ENCODE data around the gene SIPA1L3.
"Not testable (repeated sequence)": the region's sequence is repeated elsewhere in the genome, so short reads cannot be mapped to it uniquely, and the experiment has no call there.

SIPA1L3 gene

DNA sequence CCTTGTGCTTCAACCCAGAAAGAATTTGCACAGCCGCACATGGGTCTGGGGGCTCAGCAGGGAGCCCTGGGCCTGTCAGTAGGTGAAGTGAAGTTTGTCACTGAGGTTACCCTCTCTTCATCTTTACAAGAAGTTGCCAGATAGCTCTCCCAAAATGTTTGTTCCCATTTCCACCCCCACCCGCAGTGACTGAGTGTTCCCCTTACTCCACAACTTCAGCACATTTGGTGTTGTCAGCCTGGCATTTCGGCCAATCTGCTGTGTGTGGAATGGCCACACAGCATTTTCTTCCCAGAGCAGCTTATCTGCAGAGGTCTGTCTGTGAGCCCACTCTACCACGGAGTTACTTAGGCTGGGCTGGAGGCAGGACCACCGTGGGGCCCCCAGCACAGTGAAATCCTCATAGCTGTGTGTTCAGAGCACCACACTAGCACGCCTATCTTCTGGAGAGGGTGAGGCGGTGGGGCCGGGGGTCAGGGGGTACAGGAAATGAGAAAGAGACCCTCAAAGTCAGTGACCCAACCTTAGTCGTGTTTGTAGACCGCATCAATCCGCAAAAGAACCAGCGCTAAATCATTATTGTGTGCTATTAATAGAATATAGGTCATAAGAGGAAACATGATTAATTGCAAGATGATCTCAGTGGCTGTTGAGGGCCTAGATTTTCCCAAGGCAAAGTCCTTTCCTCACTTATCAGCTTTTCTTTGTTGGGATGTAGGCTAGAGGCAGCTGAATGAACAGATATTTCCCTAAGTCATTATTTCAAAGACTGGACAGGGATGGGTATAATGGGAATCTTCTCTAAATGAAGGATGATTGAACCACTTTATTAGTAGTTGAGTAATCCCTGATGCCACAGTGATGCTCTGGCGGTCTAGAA, 116.0 kb downstream of the SIPA1L3 start:
- DNase-seq (ENCODE audit: low read depth in 2 of 2), result no peak

DNA sequence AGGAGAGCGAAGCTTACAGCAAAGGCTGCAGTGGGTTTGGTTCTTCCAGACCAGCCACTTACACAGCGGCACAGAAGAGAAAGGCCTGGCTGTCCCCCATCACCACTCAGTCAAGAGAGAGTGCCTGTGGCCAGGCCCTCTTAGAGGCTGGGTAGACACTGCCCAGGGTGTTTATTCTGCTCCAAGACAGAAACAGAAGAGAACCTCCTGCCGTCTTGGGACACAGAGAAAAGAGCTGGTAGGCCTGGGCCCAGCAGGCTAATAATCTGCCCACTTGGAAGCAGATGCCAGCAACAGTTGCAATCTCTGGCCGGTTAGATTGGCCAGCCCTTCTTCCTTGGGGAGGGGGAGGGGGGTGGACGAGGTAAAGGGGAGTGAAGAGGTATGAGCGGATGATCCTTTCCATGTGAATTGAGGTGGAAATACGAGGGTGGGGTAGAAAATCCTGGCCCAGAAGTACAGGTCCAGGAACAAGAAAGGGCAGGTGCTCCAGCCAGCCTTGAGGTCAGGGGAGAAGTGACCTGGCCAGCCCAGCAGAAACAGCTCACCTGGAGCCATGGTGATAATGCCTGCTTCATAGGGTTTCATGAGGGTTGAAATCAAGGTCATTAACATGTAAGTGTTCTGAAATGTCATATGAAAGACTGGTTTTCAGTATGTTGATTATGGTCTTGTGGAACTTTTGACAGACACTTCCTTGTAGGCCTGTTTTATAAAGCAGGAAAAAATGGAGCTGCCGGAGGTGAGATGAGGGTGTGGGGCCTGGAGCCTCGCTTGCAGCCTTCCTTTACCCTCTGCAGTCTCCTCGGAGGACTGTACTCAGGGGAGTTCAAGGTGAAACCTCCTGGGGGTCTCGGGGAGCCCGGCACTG, 116.9 kb downstream of the SIPA1L3 start:
- DNase-seq (ENCODE audit: low read depth in 2 of 2), result no peak

DNA sequence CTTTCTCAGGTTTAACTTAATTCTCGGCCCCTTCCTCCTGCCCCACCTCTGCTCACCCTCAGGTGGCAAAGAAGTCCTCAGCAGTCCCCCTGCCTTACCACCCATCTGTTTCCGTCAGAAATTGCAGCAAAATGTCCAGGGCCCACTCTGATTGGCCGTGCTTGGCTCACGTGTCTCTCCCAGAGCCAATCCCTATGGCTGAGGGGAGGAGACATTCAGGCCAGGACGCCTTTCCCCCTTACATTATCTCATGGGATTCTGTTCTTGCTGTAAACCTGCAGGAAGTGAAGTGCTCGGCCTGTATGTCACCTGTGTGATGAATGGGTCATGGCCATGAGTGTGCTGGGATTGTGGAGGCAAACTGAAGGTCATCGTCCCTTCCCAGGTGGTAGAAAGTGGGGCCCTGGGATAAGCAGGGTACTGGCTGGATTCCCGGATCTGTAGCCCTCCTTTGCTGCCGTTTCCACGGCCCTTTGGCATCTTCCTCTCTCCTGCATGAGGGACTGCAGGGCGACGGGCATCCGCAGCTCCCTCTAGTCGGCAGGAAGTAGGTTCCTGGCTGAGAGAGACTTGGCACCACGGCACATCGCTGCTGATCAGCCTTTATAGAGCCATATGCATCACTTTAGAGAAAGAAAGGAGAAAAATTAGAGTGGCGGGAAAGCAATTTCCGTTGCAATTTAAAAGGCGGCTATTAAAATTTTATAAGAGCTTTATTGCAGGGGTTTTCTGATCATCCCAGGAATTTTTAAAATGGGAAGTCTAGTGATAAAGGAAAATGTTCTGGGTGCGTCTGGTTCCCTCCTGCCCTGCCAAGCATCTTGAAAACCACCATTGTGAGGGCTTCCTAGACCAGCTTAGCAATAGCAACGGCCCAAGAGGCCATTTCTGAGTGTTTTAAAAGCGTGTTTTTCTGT, 118.2 kb downstream of the SIPA1L3 start:
- DNase-seq (ENCODE audit: low read depth in 2 of 2), result no peak

DNA sequence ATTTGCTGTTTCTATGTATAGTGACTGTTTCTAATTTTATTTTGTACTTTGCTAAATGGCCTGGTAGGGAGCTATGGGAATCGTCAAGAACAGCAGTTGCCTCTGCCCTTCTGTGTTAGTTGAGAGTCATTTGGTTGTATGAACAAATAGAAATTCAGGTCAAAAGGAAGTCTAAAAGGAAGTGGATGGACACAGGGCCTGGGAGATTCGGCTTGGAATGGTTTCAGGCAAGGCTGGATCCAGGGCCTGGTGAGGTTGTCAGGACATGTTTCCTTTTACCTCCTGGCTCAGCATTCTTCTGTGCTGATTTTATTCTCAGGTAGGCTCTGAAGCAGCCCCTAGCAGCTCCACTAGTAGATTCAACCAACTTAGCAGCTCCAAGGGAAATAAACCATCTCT, 118.9 kb downstream of the SIPA1L3 start:
- DNase-seq (ENCODE audit: low read depth in 2 of 2), result no peak

DNA sequence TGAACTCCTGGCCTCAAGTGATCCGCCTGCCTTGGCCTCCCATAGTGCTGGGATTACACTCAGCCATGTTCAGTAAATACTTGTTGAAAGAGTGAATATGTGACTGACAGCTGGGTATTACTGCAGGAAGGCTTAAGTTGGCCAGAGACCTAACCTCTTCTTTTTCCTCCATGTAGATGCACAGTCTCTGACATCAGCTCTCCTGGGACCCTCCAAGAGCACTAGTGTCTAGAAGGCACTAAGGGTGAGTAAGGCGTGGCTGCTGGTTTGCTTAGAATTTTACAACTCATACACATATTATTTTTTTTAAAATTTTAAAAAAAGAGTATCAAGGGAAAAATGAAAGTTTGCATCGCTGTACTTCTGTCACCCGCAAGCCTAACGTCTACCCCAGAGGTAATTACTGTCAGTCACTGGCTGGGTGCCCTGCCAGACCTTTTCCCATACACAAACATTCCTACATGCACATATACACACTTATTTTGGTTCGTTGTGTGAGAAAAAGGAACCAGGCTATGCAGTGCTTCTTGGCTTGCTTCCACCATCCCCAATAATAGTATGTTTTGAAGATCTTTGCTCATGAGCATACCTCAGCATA, 122.0 kb downstream of the SIPA1L3 start:
- no peak for DNase-seq (ENCODE audit: low read depth in 2 of 2)

DNA sequence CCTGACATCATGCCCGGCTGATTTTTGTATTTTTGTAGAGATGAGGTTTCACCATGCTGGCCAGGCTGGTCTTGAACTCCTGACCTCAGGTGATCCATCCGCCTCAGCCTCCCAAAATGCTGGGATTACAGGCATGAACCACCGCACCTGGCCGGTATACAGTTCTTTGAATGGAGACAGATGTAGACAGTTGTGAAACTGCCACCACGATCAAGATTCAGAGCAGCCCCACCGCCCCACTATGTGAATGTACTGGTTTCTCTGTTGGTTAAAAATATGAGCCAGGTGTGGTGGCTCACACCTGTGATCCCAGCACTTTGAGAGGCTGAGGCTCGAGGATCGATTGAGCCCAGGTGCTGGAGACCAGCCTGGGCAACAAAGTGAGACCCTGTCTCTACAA, 123.0 kb downstream of the SIPA1L3 start:
- not testable (repeated sequence) for DNase-seq (ENCODE audit: low read depth in 2 of 2)

DNA sequence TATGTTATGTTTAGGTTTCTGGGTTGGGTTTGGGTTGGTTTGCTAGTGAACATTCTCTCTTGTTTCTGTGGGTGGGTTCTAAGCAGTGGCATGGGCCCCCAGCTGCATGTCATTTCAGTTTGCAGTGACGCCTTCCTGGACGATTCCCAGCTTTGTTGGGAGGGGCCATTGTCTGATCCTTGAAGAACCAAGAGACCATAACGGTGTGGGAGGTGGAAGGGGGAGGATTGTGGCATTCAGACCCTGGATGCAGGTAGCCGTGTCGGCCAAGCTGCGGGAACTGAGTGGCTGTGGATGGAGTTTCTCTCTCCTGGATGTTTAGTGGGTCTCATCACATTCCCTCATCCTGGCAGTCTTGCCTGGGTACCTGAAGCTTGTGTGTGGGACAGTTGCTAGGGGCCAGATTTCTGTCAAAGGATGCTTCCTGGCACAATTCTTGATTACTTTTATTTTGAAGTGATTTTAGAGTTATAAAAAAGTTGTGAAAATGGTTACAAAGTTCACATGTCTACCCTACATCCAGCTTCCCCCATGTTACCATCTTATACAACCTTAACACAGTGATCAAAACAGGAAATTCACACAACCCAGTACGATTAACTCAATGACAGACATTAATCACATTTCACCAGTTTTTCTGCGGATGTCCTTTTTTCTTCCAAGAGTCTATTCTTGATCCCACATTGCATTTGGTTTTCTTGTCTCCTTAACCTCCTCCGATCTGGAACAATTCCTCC, 123.8 kb downstream of the SIPA1L3 start:
- DNase-seq (ENCODE audit: low read depth in 2 of 2), result no peak

DNA sequence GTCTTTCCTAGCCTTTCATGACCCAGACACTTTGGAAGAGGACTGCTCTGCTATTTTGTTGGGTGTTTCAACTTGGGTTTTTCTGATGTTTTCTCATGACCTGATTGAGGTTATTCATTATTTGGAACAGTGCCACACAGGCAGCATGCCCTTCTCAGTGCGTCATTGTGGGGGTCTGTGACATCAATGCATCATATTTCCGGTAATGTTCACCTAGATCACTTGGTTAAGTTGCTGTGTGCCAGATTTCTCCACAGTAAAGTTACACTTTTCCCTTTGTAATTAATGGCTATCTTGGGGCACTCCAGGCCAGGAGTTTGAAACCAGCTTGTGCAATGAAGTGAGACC, 124.4 kb downstream of the SIPA1L3 start:
- no peak for DNase-seq (ENCODE audit: low read depth in 2 of 2)

DNA sequence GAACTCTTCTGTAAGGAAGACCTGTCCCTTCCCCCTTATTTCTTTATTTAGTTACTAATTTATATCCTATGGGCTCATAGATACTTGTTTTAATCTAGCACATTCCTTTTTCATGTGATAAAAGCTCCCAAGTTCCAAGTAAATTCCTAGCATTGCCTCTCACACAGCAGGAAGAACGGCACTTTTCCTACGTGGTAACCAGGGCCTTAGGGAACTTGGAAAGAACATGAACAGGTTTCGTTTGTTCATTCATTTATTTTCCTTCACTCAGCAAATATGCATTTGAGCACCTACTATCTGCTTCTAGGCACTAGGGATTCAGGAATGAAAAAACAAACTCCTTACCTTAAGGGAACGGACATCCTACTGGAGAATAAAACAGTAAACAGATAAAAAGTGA, 125.1 kb downstream of the SIPA1L3 start:
- no peak for DNase-seq (ENCODE audit: low read depth in 2 of 2)

DNA sequence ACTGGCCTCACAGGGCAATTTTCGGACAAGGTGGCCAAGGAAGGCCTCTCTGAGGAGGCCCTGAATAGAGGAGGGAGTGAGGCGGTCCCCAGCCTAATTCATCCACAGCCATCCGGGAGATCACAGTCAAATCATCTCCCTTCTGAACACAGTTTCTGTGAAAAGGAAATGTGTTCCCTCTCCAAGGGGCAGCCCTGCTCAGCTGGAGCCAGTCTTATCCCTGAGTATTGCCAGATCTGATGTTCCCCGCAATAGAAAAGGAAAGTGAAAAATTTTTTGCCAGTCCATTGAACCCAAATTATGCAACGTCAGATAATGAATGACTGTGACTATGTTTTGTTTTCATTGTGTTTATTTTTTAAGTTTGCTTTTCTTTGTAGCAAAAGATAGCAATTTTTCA, 125.9 kb downstream of the SIPA1L3 start:
- no peak for DNase-seq (ENCODE audit: low read depth in 2 of 2)

DNA sequence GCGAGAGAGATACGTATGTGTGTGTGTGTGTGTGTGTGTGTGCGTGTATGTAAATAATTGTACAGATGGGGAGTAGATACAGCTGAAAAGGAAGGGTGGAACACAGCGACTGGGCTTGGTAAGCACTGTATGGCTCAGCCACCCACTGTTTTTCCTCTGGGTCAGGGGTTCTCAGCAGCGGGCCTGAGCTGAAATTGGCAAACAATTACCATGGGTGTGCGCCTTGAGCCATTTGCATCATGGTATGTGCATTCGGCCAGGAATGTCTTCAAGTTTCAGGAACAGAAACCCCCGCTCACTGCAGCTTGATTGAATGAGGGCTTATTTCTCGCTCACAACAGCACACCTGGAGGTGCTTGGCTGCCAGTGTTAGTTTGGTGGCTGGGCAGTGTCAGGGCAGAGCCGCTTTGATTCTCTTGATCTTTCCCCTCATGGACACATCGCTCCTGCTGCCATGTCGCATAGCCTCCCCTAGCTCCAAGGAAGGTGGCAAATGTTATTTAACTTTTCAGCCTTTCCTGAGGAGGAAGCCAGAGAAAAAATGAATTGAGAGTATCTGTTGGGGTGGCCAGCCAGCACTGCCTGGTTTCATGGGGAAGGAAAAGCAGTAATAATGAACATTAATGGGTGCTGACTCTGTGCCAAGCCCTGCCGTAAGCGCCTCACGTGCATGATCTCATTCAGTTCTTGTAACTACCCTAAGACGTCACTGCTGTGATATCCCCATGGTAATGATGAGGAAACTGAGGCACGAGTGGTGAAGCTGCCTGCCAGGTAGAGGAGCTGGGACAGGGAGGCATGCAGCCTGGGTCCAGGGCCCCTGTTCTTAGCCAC, 126.9 kb downstream of the SIPA1L3 start:
- DNase-seq (ENCODE audit: low read depth in 2 of 2), result no peak

DNA sequence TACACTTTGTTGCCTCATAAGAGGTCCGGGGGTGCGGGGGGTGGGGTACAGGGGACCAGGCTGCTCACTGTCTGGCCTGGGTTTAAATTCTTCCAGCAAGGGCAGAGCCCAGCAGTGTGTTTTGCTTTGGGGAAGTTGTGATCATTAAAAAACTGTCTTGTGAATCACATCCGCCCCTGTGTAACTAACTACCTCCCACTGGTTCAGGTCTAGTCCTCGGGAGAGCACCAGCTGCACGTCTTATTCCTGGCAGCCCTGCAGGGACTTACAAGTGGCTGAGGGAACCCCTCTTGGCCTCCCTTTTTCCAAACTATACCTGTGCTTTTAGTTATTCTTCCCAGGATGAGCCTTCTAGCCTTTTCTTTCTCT, 127.5 kb downstream of the SIPA1L3 start:
- DNase-seq (ENCODE audit: low read depth in 2 of 2), result no peak

DNA sequence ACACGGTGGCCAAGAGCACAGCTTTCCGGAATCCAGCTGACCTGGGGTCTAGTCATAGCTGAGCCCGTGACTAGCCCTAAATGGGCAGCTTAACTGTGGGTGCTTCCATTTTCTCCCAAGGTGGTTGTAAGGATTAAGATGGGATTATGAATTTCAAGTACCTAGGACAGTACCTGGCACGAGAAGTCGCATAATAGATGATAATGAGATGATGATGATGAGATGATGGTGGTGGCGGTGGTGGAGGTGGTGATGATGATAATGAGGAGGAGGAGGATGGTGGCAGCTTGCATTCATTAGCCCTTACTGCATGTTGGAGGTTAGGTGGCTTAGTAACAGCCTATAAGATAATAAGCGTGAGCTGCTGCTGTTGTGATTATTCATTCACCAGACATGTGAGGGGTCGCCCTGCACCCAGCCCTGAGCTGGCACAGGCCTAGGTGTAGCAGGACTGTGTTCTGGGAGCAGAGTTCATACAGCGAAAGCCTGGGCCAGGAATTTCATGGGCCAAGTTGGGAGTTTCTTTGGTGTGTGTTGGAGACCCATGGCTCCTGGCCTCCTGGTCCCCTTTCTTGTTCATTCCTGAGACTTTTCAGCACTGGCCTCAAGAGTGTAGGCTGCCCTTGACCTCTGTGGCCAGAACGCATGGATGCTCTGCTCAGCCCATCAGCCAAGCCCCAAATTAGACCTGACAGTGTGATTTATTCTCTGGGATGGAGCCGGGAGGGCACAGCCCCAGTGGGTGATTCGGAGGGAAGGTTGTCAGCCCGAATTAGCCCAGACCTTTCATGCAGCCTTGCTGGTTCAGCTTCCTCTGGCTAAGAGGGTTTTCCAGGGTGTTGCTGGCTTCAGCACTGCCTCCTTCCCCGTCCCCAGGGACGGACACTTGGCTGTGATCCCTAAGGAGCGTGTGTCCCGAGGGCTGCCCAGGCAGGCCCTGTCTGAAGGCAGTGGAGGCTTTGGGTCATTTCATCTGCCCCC, 128.8 kb downstream of the SIPA1L3 start:
- DNase-seq (ENCODE audit: low read depth in 2 of 2), result no peak

DNA sequence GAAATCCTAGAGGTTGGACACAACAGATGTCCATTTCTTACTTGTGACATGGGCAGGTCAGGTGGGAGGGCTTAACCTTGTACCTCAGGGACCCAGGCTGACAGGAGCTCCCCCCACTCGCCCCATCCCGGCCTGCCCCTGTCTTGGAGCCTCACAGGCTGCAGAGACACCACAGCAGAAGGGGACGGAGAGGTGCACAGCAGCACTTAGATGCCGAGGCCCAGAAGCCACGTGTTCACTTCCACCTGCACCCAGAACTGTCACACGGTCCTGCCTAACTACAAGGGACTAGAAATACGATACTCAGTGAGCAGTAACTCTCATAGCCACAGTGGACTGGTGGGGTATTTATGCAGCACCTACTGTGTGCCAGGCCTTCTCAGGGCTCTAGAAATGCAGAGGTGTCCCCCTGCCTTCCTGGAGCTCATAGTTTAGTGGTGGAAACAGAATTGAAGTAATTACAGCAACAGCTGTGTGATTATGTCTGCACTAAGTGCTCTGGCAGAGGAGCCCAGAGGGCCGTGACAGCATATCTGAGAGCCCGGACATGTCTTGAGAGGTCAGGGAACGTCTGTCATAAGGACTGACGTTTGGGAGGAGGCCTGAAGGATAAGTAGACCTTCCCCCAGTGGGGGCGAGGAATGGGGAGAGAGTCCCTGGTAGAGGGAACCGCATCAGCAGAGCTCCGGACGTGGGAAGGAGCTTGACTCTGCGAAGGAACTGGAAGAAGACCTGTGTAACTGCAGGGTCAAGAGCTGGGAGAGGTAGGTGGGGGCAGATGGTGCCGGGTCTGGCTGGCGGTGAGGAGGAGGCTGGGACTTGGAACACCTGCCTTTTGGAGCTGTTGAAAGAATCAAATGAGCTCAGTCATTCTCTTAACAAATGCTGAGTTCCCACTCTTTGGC, 130.0 kb downstream of the SIPA1L3 start:
- no peak for DNase-seq (ENCODE audit: low read depth in 2 of 2)

DNA sequence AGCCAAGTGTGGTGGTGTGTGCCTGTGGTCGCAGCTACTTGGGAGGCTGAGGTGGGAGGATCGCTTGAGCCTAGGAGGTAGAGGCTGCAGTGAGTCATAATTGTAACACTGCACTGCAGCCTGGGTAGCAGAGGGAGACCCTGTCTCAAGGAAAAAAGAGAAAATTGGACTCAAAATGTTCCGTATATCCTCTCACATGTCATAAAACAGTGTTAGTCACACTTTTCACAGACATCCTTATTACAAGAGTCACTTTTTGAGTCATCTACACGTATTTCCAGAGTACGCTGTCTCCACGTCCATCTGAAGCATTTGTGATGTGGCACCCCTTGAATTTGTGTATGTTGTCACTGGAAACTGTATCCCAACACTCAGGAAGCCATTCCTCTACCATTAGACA, 133.0 kb downstream of the SIPA1L3 start:
- DNase-seq (ENCODE audit: low read depth in 2 of 2), result no peak

DNA sequence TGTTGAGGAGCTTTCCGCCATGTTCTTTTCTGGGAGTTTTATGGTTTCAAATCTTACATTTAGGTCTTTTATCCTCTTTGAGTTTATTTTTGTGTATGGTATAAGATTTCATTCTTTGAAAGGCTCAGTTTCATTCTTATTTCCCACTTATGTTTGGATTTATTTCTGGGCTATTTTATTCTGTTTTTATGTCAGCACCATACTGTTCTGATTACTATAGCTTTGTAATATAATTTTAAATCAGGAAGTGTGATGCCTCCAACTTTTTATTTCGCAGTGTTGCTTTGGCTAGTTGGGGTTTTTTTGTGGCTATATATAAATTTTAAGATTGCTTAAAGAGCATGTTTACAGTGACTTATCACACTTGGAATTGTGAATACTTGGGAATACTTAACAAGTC, 135.1 kb downstream of the SIPA1L3 start:
- no peak for DNase-seq (ENCODE audit: low read depth in 2 of 2)

DNA sequence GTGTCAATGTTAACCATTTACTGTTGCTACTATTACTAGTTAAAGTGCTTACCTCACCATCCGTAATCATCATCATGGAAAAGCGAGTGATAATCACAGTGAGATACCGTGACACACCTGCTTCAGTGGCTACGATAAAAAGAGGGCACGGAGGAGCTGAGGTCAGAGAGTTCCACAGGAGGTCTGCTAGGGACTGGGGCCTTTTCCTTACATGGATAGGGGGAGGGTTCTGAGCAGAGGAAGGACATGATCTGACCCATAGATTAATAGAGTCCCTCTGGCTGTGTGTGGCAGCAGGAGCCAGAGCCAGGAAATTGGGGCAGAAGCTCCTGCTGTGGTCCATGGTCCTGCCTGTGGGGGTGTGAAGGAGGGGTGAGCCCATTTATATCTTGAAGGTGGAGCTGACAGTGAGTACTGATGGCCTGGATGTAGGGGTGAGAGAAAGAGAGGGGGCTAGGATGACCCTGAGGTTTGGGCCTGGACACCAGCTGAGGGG, 136.7 kb downstream of the SIPA1L3 start:
- DNase-seq (ENCODE audit: low read depth in 2 of 2), result no peak
